WTC11 (cell line): ENCODE results near the gene LDAF1. TPM values are rescaled to one million over a fixed set of nuclear protein-coding genes. Genes with fewer than 3 reads are reported as not detected.

Experiments
- ATAC-seq: fragments of 200-7000 bp; cut with Tn5 transposase; 2 replicates; pipeline ENCODE4 v1.10.0; 2021; ENCODE audit warnings: mild to moderate bottlenecking, moderate library complexity
- CTCF ChIA-PET: fragments of 300-600 bp; sonication (Branson Sonifier 250); formaldehyde crosslinking; loops from one replicate; lab custom pipeline; 2021; ENCODE audit warnings: antibody characterized with exemption; lab: Charles Lee
- POLR2A ChIA-PET: fragments of 350-600 bp; sonication (Branson Sonifier 250); formaldehyde crosslinking; loops from one replicate; lab custom pipeline; 2021; ENCODE audit warnings: antibody characterized with exemption; lab: Charles Lee
- DNase-seq: peaks from one replicate; pipeline ENCODE4 v3.0.0; 2021; ENCODE audit warnings: low spot score
- H3K27ac Mint-ChIP-seq: 2 replicates; pipeline ENCODE4 v1.8.0; 2021; ENCODE audit warnings: mixed read lengths
- H3K27me3 Mint-ChIP-seq: 2 replicates; pipeline ENCODE4 v1.8.0; 2021; ENCODE audit warnings: low read depth, mild to moderate bottlenecking, moderate library complexity, mixed read lengths
- H3K36me3 Mint-ChIP-seq: 2 replicates; pipeline ENCODE4 v1.8.0; 2021; ENCODE audit warnings: mixed read lengths
- H3K4me1 Mint-ChIP-seq: 2 replicates; pipeline ENCODE4 v1.8.0; 2022; ENCODE audit warnings: mixed read lengths
- H3K4me3 Mint-ChIP-seq: 2 replicates; pipeline ENCODE4 v1.8.0; 2021; ENCODE audit warnings: mild to moderate bottlenecking, moderate library complexity, mixed read lengths
- H3K9me3 Mint-ChIP-seq: 2 replicates; pipeline ENCODE4 v1.8.0; 2021; ENCODE audit warnings: mixed read lengths
- ATF1 ChIP-seq: sonication (generic); formaldehyde crosslinking; IDR thresholded peaks from 2 replicates; pipeline ENCODE4 v1.8.1; 2023; ENCODE audit warnings: mild to moderate bottlenecking, moderate library complexity, missing genetic modification reagents
- CDX4 ChIP-seq: fragments of 250-450 bp; sonication (Bioruptor Pico); IDR thresholded peaks from 2 replicates; pipeline ENCODE4 v1.9.0; 2021; ENCODE audit warnings: moderate library complexity, mild to moderate bottlenecking, inconsistent platforms, borderline replicate concordance
- FOXK1 ChIP-seq: sonication (generic); formaldehyde crosslinking; IDR thresholded peaks from 2 replicates; pipeline ENCODE4 v1.8.0; 2022; ENCODE audit warnings: mild to moderate bottlenecking, moderate library complexity, missing genetic modification reagents
- HMGXB4 ChIP-seq: sonication (generic); formaldehyde crosslinking; IDR thresholded peaks from 2 replicates; pipeline ENCODE4 v1.8.1; 2023; ENCODE audit warnings: mild to moderate bottlenecking, moderate library complexity, missing genetic modification reagents
- PREB ChIP-seq: sonication (generic); formaldehyde crosslinking; IDR thresholded peaks from 2 replicates; pipeline ENCODE4 v1.8.1; 2022; ENCODE audit warnings: mild to moderate bottlenecking, missing genetic modification reagents, moderate library complexity, borderline replicate concordance
- PRRX2 ChIP-seq: fragments of 250-450 bp; sonication (Bioruptor Pico); IDR thresholded peaks from 2 replicates; pipeline ENCODE4 v1.8.0; 2021; ENCODE audit warnings: mild to moderate bottlenecking
- RELA ChIP-seq: sonication (generic); formaldehyde crosslinking; IDR thresholded peaks from 2 replicates; pipeline ENCODE4 v1.8.1; 2022; ENCODE audit warnings: missing genetic modification reagents, mild to moderate bottlenecking, borderline replicate concordance
- TCF7 ChIP-seq: sonication (generic); formaldehyde crosslinking; IDR thresholded peaks from 2 replicates; pipeline ENCODE4 v1.8.0; 2022; ENCODE audit warnings: mild to moderate bottlenecking, low read depth, missing genetic modification reagents, moderate library complexity
- USF2 ChIP-seq: sonication (generic); formaldehyde crosslinking; IDR thresholded peaks from 2 replicates; pipeline ENCODE4 v1.8.1; 2023; ENCODE audit warnings: mild to moderate bottlenecking, missing genetic modification reagents, moderate library complexity
- ZBTB21 ChIP-seq: sonication (generic); formaldehyde crosslinking; IDR thresholded peaks from 2 replicates; pipeline ENCODE4 v1.8.1; 2023; ENCODE audit warnings: mild to moderate bottlenecking, missing genetic modification reagents, borderline replicate concordance
- ZNF232 ChIP-seq: sonication (generic); formaldehyde crosslinking; IDR thresholded peaks from 2 replicates; pipeline ENCODE4 v1.8.0; 2022; ENCODE audit warnings: mild to moderate bottlenecking, missing genetic modification reagents
- ZNF281 ChIP-seq: sonication (generic); formaldehyde crosslinking; IDR thresholded peaks from 2 replicates; pipeline ENCODE4 v1.8.0; 2023; ENCODE audit warnings: mild to moderate bottlenecking, missing genetic modification reagents
- ZNF396 ChIP-seq: fragments of 250-450 bp; sonication (Bioruptor Pico); IDR thresholded peaks from 2 replicates; pipeline ENCODE4 v1.8.0; 2021; ENCODE audit warnings: mild to moderate bottlenecking, moderate library complexity, borderline replicate concordance
- ZNF423 ChIP-seq: fragments of 250-450 bp; sonication (Bioruptor Pico); IDR thresholded peaks from 2 replicates; pipeline ENCODE4 v2.1.2; 2022; ENCODE audit warnings: mild to moderate bottlenecking, moderate library complexity
- ZNF671 ChIP-seq: fragments of 250-450 bp; sonication (Bioruptor Pico); IDR thresholded peaks from 2 replicates; pipeline ENCODE4 v1.8.0; 2021; ENCODE audit warnings: mild to moderate bottlenecking
- total RNA-seq: library from RNA; stranded (reverse); gene quantifications from 3 replicates; pipeline ENCODE4 v1.2.3, GENCODE V29; 2021
- TF ChIP-seq, protein P1 (sequence below): sonication (generic); formaldehyde crosslinking; IDR thresholded peaks from 2 replicates; pipeline ENCODE4 v1.8.1; 2023; ENCODE audit warnings: mild to moderate bottlenecking, missing genetic modification reagents, borderline replicate concordance
- TF ChIP-seq, protein P2 (sequence below): sonication (generic); formaldehyde crosslinking; IDR thresholded peaks from 2 replicates; pipeline ENCODE4 v1.8.0; 2022; ENCODE audit warnings: missing genetic modification reagents
- TF ChIP-seq, protein P3 (sequence below): fragments of 250-450 bp; sonication (Bioruptor Pico); IDR thresholded peaks from 2 replicates; pipeline ENCODE4 v2.1.2; 2022; ENCODE audit warnings: mild to moderate bottlenecking, moderate library complexity

Gene LDAF1
- total RNA-seq, 1 experiment from 2014 or later: 42.8 TPM

DNA sequence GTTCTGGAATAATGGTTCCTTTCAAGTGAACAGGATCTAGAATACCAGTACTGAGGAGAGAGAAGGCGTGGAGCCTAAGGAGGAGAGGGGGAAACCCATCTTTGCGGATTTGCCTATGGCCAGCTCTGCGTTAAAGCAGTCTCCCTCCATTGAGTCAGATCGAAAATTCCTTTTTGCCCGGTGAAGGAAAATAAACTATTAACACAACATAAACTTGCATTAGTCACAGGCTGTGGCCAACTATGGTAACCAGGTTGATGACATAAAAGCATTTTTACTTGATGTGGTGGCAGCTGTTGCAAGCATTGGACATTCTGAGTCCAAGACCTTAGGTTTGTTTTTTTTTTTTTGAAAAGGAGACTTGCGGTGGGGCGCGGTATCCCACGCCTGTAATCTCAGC is 8.9 kb downstream of the LDAF1 start:
- H3K4me3 Mint-ChIP-seq: no peak overlapping the region
- H3K36me3 Mint-ChIP-seq: peaks cover 67% of the 10 kb centered on the region
- H3K4me1 Mint-ChIP-seq: peaks cover 10% of the 10 kb centered on the region
- DNase-seq: no peak
- TF ChIP-seq, protein P1, sequence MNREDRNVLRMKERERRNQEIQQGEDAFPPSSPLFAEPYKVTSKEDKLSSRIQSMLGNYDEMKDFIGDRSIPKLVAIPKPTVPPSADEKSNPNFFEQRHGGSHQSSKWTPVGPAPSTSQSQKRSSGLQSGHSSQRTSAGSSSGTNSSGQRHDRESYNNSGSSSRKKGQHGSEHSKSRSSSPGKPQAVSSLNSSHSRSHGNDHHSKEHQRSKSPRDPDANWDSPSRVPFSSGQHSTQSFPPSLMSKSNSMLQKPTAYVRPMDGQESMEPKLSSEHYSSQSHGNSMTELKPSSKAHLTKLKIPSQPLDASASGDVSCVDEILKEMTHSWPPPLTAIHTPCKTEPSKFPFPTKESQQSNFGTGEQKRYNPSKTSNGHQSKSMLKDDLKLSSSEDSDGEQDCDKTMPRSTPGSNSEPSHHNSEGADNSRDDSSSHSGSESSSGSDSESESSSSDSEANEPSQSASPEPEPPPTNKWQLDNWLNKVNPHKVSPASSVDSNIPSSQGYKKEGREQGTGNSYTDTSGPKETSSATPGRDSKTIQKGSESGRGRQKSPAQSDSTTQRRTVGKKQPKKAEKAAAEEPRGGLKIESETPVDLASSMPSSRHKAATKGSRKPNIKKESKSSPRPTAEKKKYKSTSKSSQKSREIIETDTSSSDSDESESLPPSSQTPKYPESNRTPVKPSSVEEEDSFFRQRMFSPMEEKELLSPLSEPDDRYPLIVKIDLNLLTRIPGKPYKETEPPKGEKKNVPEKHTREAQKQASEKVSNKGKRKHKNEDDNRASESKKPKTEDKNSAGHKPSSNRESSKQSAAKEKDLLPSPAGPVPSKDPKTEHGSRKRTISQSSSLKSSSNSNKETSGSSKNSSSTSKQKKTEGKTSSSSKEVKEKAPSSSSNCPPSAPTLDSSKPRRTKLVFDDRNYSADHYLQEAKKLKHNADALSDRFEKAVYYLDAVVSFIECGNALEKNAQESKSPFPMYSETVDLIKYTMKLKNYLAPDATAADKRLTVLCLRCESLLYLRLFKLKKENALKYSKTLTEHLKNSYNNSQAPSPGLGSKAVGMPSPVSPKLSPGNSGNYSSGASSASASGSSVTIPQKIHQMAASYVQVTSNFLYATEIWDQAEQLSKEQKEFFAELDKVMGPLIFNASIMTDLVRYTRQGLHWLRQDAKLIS (CRISPR knock-in tag): no peak
- TF ChIP-seq ZNF281 (CRISPR knock-in tag) (no peak), ZNF232 (CRISPR knock-in tag) (no peak), ZNF671 (CRISPR knock-in tag) (no peak), FOXK1 (CRISPR knock-in tag) (no peak), CDX4 (no peak), RELA (CRISPR knock-in tag) (no peak), ZBTB21 (CRISPR knock-in tag) (no peak), USF2 (no peak), PREB (no peak), ZNF396 (CRISPR knock-in tag) (no peak), PRRX2 (CRISPR knock-in tag) (no peak), HMGXB4 (CRISPR knock-in tag) (no peak), ATF1 (no peak), TCF7 (CRISPR knock-in tag) (no peak), ZNF423 (CRISPR knock-in tag) (no peak)
- TF ChIP-seq, protein P2, sequence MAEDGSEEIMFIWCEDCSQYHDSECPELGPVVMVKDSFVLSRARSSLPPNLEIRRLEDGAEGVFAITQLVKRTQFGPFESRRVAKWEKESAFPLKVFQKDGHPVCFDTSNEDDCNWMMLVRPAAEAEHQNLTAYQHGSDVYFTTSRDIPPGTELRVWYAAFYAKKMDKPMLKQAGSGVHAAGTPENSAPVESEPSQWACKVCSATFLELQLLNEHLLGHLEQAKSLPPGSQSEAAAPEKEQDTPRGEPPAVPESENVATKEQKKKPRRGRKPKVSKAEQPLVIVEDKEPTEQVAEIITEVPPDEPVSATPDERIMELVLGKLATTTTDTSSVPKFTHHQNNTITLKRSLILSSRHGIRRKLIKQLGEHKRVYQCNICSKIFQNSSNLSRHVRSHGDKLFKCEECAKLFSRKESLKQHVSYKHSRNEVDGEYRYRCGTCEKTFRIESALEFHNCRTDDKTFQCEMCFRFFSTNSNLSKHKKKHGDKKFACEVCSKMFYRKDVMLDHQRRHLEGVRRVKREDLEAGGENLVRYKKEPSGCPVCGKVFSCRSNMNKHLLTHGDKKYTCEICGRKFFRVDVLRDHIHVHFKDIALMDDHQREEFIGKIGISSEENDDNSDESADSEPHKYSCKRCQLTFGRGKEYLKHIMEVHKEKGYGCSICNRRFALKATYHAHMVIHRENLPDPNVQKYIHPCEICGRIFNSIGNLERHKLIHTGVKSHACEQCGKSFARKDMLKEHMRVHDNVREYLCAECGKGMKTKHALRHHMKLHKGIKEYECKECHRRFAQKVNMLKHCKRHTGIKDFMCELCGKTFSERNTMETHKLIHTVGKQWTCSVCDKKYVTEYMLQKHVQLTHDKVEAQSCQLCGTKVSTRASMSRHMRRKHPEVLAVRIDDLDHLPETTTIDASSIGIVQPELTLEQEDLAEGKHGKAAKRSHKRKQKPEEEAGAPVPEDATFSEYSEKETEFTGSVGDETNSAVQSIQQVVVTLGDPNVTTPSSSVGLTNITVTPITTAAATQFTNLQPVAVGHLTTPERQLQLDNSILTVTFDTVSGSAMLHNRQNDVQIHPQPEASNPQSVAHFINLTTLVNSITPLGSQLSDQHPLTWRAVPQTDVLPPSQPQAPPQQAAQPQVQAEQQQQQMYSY (CRISPR knock-in tag): no peak
- TF ChIP-seq, protein P3, sequence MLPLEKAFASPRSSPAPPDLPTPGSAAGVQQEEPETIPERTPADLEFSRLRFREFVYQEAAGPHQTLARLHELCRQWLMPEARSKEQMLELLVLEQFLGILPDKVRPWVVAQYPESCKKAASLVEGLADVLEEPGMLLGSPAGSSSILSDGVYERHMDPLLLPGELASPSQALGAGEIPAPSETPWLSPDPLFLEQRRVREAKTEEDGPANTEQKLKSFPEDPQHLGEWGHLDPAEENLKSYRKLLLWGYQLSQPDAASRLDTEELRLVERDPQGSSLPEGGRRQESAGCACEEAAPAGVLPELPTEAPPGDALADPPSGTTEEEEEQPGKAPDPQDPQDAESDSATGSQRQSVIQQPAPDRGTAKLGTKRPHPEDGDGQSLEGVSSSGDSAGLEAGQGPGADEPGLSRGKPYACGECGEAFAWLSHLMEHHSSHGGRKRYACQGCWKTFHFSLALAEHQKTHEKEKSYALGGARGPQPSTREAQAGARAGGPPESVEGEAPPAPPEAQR (CRISPR knock-in tag): no peak
- TF ChIP-seq, all 79 proteins: peak for 0
- Mint-ChIP-seq H3K27ac (peak overlapping the region; percentile 42; the same call in 1 of the 2 replicates), H3K27me3 (no peaks in the 10 kb centered on the region), H3K9me3 (no peaks in the 10 kb centered on the region)
- CTCF ChIA-PET: no interaction called here
- POLR2A ChIA-PET: no interaction called here
- no peak for ATAC-seq
